ENCODE results near the gene CD207.
"Not testable (repeated sequence)": the region's sequence is repeated elsewhere in the genome, so short reads cannot be mapped to it uniquely, and the experiment has no call there.

Gene CD207

DNA sequence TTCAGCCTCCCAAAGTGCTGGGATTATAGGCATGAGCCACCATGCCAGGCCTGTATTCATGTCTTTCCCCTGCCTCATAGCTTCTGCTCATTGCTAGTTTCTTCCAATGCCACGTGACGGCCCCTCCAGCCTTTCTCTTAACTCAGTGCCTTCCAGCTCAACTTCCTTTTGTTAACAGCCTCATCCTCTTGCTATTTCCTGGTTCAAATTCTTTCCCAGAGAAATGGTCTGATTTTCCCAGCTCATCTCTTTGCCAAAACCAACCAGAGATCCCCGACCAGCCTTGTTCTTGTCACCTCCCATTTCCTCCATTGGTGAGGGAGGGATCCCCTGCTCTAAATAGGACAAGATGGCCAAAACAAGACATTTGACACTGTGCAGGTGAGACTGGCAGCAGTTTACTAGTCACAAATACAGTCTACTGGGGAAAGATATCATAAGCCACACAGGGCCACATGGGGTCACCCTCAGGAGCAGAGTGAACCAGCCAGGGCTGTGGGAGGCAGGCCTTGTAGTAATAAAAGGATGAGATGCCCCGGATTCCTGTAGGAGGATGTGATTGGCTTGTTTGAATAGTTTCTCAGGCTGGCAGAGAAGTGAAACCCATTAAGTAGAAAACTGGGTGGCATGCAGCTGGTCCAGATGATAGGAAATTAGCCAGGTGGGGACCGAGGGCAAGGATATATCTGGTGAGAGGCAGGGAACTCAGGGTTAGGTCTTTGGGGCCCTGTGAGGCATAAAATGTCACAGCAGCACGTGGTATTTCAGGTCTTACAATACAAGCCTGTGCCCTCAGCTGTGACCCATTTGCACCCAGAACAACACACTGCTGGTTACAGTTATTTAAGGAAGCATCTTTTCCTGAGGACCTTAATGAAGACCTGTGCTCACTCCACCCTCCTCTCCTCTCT lies 6.4 kb downstream of the CD207 start:
- DNase-seq, result peak; percentile 41

DNA sequence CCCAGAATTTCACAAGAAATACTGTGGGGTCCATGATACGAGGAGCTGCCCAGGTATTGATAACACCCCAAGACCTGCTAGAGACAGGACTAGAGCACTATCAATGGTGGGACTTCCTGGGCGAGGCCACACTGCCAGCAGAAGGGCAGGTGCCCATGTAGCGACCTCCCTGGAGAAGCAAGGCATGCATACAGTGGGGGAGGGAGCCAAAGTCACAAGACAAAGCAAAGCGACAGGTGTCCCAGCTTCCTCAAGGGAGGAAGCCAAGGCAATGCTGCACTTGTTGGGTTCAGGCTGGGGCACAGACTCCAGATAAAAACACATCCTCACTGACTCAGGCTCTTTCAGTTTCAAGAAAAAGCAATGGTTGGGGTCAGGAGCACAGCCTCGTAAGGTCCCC lies 7.5 kb downstream of the CD207 start:
- no peak for DNase-seq

DNA sequence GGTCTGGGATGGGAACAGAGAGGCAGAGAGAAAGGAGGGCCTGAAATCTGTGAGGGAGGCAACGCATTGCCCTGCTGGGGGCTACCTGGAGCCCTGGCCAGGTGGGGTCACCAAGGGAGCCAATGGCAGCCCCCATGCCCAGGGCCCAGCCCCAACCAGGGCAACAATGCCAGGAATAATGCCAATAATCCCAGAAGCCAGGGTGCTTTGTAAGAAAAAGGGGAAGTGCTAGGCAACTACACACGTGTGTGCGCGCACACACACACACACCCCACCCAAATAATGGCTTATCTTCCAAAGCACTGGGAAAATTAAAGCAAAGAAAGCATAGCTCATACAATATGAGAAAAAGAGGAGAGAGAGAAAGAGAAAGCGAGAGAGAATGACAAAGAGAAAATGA lies 8.2 kb downstream of the CD207 start:
- DNase-seq, result no peak

DNA sequence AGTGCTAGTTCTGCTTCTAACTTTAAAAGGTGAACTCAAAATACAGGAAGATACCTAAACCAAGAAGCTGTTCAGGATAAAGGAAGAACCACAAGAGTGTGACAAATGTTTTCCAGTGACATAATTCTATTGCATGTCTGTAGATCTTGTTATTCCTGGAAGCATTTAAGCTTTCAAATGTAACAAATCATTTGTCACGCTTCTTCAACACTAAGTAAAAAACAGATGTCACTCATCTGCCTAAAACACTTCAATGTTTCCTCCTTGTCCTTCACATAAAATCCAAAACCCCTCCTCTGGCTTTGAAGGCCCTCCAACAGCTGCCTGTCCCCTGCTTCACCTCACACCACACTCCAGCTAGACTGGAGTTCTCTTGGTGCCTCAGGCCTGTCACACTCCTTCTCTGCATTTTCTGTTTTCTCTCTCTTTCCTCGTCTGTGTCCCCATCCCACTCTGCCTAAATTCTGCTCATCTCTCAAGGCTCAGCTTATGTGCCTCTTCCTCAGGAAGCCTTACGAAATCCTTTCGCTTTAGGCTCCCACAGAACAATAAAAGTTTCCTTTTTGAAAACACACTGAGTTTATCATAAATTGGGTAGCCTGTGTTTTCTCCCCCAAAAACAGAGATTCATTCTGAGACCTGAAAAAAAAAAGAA lies 8.8 kb downstream of the CD207 start:
- DNase-seq, result no peak

DNA sequence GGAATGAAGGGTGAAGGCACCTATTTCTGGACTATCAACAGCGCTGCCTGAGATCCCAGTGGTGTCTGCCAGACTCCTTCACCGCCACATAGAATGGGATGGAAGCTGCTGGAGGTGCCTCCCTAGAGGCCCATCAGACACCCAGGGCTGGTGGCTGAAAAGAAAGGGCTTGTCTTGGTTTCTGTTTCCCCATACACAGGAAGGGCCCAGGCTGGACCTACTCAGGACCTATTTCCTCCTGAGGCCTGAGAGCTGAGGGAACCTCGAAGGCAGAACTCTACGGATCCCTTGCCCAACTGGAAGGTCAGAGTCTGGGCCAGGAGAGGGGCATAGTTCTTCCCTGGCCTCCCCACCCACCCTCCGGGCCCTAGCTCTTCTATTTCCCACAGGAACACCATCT lies 12.4 kb downstream of the CD207 start:
- DNase-seq, result no peak

DNA sequence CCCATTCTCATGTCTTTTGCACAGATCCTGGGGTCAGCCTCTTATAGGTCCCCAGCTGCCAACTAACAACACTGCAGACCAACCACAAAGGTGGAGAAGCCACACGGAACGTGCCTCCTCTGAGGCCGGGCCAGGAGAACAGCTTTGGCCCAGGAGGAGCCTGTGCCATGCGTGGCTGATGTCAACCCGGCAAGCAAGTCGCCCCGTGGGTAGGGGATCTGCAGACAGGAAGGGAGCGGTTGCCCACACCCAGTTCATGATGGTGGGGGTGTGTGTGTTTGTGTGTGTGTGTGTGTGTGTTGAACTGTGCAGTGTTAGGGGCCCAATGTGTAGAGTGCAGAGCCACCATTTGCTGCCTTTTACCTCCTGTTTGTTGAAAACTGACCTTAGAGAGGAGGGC lies 12.8 kb downstream of the CD207 start:
- DNase-seq, result no peak

DNA sequence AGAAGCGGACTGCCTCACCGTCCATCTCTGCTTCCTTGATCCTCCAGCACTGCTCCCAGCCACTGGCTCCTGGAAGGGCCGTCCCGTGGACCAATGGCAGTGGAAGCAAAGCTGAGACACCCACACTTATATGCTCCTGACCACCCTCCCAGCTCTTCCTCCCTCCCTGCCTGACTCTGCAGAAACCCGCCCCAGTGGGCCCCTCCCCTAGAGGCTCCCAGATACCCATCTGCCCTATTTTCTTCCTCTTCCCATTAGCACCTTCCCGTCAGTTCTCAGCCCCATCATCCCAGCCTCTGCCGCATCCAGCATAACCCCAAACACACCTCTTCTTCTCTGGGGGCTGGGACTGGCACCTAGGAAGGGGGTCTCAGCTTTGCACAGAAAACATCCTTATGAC lies 15.1 kb downstream of the CD207 start, which contains the start of gene CLEC4F:
CLEC4F (minus strand) TSS at position 101 of the 400 bp plus-strand sequence; CDS start at position 25, 76 bp downstream.
- DNase-seq, result no peak

DNA sequence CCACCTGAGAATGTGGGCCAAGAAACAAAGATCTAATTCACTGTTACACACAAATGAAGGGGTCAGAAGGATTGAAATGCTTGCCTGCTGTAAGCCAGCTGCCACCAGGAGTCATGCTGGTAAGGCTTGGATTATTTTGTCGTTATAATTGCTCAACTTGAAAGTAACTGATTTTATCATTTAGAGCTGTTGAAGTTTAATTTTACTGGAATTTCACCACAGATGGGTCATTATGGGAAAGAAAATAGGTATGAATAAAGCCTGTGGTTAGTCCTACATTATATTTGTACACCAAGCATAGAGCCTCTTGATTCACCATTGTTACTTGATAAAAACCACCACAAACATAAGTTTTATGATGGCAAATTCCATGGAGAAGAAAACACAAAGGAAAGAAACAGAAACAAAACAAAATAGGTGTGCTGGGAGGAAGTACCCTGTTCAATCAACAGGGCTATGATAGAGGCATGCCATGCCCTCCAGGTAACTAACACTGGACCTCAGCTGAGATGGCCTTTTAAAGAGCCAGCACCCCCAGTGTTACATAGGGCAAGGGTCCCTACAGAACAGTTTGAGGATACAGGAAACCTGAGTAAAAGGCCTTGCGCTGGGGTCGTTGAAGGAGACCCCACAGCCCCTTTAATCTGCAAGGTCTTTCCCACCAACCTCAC lies 18.2 kb downstream of the CD207 start:
- DNase-seq, result no peak

DNA sequence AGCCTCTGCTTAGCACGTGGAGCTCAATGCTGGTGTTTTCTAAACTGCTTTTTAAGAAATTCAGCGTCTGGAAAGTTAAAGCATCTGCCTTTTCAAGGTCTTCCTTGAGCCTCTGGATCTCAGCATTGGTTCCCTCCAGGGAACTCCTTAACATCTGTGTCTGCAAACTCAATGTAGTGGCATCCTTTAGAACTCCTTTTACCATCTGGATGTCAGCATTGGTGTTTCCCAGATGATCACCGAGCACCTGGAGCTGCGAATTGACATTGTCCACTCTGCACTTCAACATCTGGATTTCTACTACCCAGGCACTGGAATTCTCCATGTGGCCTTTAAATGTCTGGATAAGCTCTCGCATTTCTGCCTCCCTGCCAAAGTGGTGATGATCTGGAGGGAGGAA lies 18.9 kb downstream of the CD207 start:
- no peak for DNase-seq

DNA sequence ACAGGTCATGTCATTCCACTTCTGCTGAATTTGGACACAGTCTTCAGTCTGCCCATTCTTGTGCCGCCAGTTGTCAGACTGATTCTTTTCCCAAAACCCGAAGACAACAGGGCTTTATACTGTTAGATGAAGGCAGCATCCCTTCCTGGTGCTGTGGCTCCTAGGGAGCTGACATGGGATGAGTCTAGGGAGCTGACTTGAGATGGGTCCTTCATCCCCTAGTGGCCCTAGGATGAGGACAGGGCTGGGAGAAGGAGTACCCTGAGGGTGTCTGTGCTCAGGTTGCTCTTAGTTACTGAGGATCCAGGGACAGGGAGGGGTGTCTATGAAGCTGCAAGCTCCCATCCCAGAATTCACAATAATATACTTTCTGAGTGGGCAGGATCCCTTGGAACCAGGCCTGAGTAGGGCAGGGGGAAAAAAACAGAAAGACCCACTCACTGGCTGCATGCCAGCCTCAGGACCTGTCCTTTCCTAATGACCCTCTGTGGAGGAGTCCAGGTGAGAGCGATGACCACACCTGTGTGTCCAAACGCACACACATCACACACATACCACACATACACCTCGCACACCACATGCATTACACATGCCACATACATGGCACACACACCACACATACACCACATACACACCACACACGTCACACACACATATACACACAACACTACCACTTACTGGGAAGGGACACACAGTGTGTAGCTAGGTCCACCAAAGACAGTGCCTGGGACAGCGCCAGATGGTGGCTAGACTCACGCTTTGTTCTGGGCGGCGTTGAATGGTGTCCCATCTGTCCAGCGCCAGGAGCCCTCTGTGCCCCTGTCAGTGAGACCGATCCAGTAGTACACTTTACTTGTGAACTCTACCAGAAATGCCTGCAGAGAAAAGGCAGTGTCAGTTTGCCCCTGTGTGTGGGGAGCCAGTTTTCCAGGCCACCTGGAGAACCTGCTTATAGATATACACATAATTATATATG lies 26.3 kb downstream of the CD207 start:
- no peak for DNase-seq

DNA sequence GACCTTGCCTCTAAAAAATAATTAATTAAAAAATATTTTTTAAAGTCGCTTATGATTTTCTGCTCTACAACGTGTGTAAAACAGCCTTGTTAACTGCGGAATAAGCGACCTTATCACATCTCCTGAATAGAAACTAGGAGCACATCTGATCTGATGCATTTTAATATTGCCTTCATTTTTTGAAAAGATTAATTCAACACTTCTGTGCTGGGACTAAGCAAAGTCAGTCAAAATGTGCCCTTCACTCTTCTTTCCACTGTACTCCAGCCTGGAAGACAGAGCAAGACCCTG lies 27.8 kb downstream of the CD207 start:
- DNase-seq, result no peak

DNA sequence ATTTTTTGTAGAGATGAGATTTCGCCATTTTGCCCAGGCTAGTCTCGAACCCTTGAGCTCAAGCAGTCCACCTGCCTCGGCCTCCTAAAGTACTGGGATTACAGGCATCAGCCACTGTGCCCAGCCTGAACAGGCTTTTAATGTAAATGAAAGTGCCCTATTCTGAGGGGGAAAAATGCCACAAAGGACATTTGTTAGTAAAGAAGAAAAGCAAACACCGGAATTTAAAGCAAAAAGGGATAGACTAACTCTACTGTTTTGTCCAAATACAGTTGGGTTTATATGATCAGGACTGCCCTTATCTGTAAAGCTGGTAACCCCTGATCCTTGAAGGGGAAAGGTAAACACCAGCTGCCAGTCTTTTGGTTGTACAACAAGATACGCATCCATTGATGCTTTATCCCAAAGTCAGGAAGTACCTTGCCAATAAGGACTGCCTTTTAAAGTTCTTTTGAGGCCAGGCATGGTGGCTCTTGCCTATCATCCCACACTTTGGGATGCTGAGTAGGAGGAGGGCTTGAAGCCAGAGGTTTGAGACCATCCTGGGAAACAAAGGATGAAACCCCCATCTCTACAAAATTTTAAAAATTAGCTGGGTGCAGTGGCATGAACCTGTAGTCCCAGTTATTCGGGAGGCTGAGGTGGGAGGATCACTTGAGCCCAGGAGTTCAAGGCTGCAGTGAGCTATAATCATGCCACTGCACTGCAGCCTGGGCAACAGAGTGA lies 28.4 kb downstream of the CD207 start:
- no peak for DNase-seq

DNA sequence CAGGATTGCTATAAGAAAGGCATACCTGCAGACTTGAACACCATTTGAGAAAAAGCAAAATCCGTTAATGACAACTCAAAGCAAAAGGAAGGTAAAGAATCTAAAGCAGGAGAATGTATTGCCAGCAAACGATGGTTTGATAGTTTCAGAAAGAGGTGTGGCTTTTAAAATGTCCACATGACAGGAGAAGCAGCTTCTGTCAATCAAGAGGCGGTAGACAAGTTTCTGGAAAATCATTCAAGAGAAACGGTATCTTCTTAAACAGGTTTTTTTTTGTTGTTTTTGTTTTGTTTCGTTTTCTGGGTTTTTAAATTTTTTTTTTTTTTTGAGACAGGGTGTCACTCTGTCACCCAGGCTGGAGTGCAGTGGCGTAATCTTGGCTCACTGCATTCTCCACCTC lies 29.0 kb downstream of the CD207 start:
- DNase-seq, result no peak

DNA sequence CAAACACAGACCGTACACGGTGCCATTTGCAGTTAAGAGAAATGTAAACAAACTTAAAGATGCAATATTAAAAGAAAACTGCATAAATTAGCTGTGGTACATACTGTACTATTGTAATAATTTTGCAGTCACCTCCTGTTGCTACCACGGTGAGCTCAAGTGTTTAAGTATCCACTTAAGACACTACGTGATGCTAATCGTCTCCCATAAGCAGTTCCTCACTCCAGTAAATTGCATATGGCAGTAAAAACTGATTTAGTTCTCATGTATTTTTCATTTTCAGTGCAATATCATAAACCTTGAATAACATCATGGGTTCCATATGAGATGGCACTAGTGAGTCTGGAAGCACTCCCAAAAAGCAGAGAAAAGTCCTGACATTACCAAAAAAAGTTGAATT lies 29.6 kb downstream of the CD207 start:
- DNase-seq, result no peak

DNA sequence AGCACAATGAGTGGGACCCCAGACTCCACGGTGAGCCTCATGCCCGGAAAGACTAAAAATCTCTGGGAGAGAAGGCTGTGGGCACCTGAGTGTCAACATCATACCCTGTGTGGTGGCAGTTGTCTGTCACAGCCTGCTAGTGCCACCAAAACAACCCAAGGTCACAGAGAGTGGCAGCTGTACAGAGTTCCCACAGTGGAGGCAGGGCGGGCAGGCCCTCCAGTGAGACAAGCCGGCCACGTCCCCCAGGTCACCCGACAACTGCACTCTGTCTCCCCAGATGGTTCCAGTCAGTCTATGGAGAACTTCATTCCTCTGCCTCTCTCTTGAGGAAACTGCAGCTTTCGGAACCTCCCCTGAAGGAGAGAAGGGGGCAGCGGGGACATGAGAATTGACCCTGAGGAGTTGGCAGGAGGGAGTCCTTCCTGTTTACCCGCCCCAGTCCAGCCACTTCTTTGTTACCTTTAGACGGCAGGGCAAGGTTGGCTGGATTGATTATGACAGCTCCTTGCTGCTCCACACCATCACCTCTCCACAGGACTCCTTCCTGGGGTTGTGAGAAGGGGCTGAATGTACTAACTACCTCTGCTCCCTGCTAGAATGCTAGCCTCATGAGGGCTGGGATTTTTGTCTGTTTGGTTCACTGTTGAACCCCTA lies 33.9 kb downstream of the CD207 start:
- DNase-seq, result no peak

DNA sequence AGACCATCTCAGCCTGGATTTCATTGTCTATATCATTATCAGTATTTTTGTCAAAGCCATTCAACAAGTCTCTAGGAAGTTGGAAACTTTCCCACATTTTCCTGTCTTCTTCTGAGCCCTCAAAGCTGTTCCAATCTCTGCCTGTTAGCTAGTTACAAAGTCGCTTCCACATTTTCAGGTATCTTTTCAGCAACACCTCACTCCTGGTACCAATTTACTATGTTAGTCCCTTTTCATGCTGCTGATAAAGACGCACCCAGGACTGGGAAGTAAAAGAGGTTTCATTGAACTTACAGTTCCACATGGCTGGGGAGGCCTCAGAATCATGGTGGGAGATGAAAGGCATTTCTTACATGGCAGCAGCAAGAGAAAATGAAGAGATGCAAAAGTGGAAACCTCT lies 35.9 kb downstream of the CD207 start:
- no peak for DNase-seq

DNA sequence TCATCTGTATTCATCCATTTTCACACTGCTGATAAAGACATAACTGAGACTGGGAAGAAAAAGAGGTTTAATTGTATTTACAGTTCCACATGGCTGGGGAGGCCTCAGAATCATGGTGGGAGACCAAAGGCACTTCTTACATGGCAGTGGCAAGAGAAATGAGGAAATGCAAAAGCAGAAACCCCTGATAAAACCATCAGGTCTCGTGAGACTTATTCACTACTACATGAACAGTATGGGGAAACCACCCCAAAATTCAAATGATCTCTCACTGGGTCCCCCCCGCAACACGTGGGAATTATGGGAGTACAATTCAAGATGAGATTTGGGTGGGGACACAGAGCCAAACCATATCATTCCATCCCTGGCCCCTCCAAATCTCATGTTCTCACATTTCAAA lies 37.6 kb downstream of the CD207 start:
- DNase-seq, result not testable (repeated sequence)

DNA sequence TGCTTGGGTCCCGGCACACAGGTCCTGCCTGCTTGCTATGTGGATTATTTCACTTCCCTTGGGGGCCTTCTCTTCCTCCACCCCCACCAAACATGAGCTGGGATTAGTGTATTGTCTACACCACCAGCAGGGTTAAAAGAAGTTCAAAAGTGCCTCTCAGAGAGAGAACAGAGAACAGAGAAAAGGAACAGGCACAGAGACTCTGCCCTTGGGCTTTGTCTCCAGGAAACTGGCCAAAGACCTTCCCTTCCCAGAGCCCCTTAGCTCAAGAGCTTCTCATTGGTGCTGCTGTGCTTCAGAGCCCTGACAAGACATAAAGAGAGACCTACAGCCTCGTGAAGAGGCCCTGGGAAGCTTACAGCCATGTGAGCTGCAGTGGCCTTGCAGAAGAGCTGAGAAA lies 38.1 kb downstream of the CD207 start:
- DNase-seq, result no peak

DNA sequence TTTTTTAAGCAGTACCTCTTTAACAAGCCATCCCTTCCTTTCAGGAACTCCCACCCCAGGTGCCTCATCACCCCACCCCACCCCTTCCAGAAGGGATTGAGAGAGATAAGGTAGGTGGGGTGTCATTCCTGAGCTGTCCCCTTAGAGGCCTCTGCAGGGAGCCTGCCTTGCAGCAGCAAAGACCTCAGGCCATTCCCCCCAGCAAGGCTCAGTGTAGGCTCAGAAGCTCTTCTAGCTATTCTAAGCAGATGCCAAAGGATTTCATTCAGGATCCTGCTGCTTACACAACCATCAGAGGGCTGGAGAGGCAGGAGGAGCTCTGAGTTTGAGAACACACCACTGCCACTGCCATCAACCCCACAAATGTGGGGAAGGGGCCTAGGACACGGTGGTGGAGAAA lies 39.4 kb downstream of the CD207 start:
- no peak for DNase-seq

DNA sequence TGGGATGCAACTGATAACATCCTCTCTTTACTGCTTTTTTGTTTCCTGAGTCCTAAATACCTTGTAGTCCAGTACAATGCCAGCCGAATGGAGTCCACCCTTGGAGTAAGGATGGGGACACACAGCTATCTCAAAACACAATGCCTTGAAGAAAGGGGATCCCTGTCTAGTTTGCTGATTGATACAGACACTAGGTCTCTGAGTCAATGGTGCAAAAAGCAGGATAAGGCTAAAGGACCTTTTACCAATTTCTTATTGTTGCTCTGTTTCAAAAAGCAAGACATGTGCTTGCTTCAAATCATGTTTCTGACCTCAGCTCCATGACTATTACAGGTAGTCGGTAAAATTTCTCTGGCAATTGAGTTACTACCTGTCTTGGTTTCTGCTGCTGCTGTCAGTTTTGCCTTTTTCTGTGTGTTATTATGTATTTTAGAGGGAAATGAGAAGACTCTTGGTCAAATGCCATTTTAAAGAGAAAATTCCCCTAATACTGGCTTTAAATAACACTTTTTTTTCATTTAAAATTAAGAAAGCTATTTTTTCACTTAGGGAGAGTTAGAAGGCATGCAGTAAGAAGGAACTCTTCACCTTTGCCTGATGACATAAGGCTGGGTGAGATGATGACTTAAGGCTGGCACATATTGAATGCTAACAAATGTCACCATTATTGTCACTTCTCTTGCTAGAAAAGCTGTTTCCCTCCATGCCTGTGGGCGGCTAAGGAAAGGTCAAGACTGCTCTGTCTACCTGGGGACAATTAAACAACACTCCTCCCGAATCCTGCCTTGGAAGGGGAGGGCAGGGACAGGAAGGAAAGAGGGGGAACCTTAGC lies 40.2 kb downstream of the CD207 start:
- DNase-seq, result no peak

DNA sequence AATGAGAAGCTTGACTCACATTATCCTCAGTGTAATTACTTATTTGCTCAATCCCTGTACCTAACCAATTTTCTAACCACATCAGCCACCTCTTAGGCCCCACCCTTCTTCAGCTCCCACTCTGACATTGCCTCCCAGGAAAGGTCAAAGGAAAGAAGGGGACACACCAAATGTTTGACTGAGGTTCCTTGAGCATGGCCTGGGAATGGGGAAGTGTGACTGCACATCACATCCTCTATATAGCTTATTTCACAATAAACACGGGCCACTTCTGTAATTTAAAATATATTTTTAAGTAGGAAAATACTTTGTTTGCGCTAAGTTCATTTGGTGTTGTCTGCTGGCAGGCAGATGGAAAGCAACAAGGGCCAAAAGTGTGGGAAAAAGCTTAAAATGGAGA lies 42.2 kb downstream of the CD207 start:
- no peak for DNase-seq
